ENCODE results near the gene FRZB.

Gene FRZB

GRCh38 chr2:182784058-182784706, 82.3 kb downstream of the FRZB start:
- DNase-seq (ENCODE audit: low read depth) = no peak

All from stimulated activated CD8-positive, alpha-beta memory T cell treated with anti-CD3 and anti-CD28 coated beads, Interleukin-12 subunit alpha, Interleukin-12 subunit beta, amount 100 ng/mL, for 1 hour (primary cell).